ENCODE results near the gene ESPNL.

ESPNL gene

DNA sequence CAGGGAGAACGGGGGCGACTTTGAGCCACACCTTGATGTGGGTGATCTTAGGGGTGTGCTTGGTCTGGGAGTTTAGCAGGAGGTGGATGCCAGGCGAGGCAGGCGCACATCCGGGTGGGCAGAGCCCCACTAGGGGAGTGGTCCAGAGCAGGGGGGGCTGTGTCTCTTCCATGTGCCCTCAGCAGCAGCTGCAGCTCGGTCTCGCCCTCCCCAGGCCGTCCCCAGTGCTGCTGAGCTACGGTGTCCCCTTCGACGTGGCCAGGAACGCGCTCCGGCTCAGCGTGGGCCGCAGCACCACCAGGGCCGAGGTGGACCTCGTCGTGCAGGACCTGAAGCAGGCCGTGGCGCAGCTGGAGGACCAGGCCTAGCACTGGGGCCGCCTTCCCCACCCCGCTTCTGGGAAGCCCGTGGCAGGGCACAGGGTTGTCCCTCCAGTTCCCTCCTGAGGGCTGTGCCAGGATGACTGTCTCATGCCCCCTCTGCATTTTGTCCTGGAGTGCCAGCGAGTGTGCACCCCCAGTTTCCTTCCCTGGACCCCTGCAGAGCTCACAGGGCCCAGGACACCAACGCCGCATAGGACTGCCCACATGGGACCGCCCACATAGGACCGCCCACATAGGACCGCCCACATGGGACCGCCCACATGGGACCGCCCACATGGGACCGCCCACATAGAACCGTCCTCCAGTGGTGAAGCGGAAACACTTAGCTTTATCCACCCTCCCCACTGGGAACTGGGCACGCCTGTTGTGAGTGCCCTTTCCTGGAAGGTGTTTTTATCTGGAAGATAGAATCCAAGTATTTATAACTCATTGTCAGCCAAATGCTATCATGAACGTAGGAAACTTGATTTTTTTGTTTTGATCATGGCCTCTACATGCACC is 1.9 kb upstream of the ESPNL start:
- DNase-seq (ENCODE audit: low spot score), result no peak

DNA sequence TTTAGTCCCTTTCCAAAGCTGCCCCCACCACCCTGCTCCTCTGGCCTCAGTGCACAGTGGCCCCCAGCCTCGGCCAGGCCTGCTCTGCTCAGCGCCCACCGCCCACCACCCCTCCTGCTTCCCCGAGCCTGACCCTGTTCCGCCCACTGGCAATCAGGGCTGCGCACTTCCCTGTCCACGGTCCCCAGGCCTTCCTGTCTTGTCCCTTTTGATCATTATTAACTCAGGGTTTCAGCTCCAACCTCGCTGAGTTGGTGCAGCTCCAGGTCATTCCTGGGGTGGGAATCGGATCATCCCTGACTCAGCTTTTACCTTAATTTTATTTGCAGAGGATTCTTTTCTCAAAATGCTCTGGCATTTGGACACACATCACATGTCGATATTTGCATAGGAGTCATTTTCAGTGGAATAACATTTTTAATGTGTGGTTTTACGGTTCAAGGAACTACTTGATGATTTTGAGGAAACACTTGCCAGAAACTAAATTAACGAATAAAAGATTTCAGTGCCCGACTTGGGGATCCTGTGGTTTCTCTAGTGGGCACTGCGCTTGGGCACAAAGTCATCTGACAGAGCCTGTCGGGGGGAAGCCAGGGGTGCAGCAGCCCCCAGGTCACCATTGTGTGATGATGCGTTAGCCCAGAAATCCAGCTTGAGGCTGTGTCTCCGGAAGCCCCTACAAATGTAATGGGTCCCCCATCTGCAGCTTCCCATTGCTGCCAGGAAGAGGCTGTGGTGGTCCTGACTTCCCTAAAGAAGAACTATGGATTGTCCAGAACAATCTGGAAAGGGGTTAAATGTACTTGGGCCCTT is 1.0 kb upstream of the ESPNL start:
- DNase-seq (ENCODE audit: low spot score), result no peak

DNA sequence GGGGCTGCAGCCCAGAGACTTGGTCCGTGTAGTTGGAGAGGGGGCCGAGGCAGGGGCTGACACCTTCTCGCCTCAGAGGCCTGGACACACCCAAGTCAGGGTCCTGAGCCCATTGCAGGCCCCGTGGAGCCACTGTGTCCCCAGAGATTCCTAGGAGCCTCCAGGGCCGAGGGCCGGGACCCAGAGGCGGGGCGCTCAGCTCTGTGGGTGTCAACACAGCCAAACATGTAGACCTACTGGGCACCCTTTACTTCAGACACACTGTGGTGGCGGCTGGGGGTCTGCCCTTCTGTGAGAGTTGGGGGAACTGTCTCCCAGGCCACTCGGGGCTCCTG is 459 bp upstream of the ESPNL start:
- DNase-seq (ENCODE audit: low spot score), result no peak

DNA sequence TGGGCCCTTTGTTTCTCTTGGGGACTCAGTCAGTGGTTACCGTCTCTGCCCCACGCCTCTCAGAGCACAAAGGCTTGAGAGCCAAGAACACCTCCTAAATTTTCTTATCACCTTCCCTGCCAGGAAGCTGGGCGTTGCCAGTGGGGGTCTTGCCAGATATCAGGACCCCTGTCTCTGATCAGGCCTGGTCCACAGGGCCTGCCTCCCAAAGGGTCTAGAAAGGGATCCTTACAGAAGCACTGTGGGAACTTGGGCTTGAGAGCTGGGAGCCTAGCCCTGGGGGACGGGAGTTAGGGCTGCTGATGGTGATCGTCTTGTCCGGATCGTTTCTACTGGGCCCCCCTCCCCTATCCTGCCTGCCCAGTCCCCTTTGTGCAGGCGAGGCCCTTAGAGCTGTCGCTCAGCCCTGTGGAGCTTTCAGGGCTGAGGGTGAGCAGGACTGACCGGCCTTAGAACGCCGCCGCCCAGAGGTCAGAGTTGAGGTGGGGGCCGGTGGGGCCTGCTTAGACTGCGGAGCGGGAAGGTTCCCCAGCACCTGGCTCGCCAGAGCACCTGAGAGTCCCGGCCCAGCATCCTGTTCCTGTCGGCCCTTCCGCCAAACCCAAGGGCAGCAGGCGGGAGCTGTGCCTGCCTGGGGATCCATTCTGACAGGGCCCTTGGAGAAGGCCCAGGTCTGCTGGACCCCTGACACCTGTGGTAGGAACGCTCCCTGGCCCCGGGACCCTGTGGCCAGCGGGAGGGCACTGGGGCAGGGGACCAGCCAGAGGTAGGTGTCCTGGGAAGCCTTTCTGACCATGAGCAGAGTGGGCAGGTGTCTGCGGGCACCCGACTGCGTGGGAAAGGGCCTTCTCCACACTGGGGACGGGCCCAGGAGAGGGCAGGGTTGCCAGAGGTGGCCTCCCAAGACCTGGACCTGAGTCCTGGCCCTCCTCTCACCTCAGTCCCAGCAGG is 956 bp downstream of the ESPNL start:
- DNase-seq (ENCODE audit: low spot score), result no peak

DNA sequence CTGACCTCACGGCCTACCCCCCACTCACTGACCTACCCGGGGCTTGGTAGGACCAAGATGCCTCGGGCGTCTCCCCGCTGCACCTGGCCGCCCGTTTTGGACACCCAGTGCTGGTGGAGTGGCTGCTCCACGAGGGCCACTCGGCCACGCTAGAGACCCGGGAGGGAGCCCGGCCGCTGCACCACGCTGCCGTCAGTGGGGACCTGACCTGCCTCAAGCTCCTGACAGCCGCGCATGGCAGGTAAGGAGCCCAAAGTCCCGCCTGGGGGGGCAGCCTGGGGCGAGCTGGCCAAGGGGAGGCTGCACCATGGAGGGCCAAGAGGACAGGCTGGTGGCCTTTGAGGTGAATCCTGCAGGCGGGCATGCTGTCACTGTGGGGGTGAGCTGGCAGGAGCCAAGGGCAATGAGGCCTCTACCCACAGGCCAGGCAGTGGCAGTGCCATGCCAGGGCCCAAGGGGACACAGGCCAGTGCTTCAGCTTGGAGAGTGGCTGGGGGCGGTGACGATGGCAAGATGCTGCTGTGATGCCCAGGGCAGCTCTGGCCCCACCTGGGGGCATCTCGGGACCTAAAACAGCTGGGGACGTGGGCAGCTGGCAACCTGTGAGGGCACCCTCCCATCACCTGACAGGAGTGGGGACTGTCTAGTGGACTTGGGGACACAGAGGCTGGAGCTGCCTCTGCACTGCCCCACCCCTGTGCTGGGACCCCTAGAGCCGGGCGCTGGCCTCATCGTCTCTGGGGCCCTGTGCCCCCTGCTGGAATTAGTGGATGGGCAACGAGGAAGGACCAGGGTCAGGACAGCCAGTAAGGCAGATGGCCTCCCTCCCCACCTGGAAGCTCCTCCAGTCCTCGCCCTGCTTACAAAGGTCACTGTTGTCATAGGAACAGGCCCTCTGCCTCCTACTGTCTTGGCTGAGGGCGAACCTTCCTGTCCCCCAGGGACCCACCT is 2.0 kb downstream of the ESPNL start:
- no peak for DNase-seq (ENCODE audit: low spot score)

DNA sequence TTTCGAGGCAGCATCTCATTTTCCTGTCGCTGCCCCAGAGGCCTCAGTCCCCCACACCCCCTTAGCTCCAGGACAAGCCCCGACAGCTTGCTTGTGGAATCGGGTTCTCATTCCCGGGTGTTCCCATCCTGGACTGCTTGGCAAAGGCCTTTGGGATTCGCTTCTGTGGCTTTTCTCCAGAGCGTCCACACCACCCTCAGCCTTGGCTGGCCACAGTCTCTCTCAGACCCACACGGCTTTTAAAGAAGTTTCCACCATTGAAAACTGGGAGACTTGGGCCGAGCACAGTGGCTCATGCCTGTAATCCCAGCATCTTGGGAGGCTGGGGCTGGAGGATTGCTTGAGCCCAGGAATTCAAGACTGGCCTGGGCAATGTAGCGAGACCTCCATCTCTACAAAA is 2.7 kb downstream of the ESPNL start:
- no peak for DNase-seq (ENCODE audit: low spot score)

DNA sequence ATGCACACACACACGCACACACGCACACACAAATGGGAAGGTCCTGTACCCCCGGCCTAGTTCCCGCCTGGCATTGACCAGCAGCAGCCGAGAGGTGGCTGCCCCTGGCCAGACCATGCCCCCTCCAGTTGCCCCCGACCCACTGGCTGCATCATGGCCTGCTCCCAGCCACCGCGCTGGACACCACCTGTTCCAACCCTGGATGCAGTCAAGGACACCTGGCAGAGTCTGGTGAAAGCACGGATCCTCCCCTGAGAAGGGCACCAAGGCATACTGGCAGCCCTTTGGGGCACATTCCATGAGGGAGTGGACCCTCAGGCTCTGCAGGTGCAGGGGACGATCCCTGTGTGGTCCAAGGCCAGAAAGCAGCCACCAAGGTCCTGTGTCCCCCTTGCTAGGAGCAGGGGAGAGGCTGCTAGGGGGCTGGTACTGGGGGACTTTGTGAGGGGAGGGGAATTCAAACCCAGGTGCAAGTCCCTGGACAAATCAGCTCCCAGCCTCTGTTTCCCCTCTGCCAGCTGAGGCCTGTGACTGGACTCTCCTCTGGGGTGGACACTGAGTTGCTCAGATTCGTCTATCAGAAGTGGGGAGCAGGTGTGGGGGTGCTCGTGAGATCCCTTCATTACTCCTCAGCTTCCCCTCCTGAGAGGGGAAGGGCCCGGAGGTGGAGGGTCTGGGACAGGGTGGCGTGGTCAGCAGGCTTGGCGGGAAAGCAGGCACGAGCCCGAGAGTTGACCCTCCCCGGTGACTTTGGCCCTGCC is 3.5 kb downstream of the ESPNL start:
- no peak for DNase-seq (ENCODE audit: low spot score)

DNA sequence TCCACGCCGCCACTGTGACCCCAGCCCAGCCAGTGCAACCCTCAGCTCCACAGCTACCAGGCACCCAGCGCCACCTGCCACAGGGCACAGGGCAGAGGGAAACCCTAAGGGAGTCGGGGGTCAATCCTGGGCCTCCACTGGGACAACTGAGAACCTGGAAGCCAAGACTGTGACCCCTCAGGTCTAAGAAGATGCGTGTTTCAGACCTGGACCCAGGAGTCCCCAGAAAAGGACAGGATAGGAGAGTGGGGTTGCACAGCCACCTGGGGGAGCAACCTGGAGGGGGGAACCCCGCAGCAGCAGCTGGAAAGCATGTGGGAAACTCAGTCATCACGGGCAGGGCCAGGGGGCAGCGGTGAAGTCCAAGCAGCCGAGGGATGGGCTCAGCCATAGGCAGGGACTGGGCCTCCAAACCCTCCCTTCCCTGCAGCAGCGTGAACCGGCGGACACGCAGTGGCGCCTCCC is 4.1 kb downstream of the ESPNL start:
- DNase-seq (ENCODE audit: low spot score), result no peak

DNA sequence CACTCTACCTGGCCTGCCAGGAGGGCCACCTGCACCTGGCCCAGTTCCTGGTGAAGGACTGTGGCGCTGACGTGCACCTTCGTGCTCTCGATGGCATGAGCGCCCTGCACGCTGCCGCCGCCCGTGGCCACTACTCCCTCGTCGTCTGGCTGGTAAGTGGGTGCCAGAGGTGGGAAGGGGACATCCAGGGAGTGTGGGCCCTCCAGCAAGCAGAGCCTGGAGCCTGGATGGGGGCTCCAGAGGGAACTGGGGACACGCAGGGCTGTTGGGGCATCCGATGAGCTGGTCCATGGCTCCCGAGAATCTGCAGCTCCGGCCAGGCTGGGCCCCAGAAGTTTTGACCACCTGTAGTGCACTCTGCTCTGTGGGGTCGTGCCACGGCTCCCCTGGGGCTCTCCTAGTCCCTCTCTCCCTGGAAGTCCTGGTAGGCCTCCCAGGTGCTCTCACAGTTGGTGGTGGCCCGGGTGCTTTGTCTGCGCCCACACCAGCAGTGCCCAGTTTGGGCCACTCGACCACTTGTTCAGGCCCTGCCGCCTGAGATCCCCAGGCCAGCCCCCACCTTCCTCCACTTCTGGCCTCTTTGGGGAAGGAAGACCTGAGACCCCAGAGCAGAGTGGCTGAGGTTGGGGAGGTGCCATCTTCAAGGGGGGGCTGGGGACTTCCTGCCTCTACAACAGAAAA is 4.7 kb downstream of the ESPNL start:
- no peak for DNase-seq (ENCODE audit: low spot score)

DNA sequence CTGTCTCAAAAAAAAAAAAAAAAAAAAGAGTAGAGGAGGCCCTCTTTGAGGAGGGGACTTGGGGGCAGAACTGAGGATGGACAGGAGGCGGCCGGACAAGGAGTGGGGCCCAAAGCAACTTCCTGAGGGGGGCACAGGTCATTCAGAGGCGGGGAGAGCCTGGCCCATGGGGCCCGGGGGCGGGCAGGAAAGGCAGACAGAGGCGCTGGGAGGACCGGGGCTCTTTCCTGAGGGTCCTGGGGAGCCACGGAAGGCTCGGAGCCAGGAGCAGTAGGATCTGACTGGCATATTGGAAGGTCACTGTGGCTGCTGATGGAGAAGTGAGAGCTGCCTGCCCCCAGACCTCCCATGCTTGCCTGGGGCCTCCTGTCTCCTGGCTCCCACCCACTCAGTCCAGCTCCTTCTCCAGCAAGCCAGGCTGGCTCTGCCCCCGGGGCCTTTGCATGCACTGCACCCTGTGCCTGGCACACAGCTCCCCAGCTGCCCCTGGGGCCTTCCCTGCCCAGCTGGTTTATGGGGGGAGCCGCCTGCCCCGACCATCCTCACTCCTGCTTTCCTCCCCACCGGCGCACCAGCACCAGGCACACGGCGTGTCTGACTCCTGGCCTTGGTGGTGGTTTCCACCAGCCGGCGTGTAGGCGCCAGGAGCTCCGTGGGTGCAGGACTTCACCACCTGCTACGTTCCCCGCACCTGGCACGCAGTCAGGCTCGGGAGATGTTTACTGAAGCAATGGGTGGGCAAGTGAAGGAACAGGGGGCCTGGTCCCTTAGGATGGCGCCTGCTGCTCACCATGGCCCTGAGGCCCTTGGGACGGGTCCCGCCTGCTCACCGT is 5.6 kb downstream of the ESPNL start:
- DNase-seq (ENCODE audit: low spot score), result no peak

DNA sequence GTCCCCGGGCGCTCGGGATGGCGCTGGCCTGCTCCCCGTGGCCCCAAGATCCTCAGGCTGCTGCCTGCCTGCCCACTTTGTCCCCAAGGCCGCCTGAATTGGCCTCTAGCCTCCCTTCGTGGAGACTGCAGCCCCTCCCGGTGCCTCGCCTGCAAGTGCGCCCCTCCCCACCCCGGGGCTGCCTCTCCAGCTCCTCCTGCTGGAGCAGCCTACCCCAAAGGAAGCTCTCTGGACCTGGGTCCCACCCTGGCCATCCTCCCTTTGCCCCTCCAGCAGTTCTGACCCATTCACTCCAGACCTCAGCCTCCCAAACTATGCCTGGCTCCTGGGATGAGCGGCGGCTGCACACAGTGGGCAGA is 6.2 kb downstream of the ESPNL start:
- DNase-seq (ENCODE audit: low spot score), result no peak

DNA sequence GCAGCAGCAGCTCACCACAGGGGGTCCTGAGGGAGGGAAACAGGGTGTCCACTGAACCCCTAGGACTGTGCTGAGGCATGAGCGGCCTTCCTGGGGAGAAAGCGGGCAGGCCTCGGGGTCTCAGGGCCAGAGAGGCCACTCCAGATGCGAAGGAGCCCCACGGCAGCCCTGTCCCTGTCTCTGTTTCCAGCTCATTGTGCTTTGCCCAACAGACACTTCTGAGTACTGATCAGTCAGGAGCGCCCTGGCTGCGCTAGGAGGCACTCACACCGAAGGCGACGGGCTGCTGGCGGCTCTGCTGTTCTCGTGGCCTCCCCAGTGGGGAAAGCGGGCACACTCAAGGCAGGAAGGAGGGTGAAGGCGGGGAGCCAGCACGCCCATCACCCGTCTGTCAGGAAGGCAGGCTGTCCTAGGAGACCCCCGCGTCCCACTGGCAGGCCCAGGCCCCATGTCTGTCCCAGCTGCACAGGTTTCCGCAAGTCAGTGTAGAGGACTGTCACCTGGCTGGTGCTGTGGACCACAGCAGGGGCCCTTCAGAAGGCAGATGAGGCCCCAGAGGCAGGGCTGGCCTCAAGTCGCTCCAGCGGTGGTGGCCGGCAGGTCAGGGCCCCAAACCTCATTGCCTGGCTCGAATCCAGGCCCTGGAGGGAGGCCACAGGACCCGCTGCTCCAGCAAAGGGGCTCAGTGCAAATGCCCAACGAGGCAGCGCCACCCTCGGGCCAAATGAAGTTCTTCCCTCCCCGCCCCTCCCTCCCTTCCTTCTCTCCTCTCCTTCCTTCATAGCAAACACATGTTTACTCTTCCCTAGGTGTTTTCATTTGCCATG is 6.8 kb downstream of the ESPNL start:
- DNase-seq (ENCODE audit: low spot score), result no peak

DNA sequence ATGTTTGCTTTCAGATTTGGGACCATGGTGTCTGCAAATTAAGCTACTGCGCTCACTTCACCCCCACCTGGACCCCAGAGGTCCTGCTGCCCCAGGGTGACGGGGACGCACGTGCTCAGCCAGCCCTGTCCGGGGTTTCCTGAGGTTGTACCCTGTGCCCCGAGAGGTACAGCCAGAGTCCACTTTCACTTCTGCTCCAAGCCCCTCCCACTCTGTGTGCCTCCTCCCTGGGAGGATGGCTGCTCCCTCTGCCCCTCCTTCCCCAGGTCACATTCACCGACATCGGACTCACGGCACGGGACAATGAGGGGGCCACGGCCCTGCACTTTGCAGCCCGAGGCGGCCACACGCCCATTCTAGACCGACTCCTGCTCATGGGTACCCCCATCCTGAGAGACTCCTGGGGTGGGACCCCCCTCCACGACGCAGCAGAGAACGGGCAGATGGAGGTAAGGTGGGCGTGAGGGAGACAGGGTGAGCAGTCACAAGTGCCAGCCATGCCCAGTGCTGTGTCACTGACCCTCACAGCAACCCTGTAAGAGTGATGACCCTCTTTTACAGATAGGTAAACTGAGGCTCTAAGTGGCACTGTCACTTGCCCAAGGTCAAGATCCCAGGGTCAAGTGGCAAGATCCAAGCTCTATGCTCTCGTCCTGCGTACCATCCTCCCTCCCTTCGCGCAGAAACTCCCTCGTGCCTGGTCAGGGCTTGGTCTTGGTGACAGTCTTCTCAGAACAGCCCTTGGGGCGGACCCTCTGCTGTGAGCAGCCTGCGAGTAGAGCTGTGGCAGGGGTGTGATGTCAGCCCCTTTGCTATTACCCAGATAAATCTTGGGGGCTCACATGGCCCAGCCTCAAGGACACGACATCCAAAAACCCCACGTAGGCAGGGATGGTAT is 7.6 kb downstream of the ESPNL start:
- DNase-seq (ENCODE audit: low spot score), result no peak

DNA sequence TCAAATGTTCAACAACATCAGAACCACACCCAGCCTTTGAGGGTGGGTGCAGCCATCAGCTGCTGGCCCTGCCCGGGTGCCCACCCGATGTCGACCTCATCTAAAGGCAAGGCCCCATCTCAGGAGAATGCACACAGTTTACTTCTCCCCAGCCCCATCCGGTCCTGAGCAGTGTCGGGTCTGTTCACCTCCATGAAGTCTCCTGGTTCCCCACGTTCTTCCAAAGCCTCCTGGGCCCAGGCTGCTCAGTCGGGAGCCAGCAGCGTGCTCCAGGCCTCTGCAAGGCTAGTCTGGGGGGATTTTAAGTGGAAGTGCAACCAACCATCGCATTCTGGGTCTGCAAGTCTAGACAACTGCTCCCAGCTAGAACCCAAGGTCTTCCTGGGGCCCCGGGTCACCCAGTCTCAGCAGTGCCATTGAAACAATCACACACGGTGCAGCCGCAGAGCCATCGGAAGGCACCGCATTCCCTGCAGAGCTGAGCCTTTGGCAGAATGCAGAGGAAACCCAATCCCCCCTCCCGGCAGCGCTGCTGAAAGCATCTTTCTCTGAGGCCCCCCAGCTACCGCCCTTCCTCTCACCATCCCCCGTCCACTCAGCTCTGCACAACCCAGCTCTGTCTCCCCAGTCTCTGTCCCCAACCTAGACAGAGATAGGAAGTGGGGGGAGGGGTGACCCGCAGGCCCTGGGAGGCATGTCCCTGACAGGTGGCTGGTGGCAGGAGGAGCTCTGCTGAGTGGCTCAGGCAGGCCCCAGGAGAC is 8.5 kb downstream of the ESPNL start:
- DNase-seq (ENCODE audit: low spot score), result no peak

DNA sequence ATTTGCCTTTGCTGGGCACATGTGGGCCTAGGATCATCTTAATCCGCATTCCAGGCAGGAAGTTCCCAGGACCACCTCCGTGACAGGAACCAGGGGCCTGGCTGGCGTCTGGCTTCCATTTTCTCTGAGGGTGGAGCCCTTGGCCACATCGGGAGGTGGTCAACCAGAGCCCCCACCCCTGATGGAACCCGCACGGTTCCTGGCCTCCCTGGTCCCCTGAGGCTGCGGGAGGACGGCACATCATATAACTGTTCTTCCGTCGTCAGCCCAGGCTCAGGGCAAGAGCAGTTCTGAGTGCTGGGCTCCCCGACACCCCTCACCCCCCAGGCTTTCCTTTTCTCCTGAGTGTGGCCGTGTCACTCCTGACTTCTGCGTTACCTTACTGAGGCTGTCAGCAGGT is 13.5 kb downstream of the ESPNL start:
- DNase-seq (ENCODE audit: low spot score), result no peak

DNA sequence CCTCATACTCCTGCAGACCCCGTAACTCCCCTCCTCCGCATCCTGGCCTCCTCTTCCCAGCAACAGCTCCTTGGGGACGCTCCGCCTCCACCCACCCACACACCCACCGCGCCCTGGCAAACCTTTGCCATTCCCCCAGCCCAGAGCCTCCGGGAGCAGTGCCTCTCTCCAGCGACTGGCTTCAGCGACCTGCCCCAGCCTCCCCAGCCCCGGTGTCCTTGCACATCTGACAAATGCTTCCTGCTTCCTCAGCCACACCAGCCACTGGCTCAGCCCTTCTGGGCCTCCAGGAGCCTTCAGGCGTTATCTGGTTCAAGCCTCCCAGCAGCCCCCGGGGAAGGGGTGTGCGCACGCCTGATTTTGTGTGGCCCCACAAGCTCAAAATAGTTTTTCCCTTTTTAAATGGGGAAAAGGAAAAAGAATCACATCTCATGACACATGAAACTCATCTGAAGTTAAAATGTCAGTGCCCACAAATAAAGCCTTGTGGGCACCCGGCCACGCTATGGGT is 14.2 kb downstream of the ESPNL start:
- no peak for DNase-seq (ENCODE audit: low spot score)

All from GM03348 (cell line).